A549 (cell line): Measurements from ENCODE around the gene DBH.

ENCODE experiments used
- BCL3 ChIP-seq: fragments of >200 bp; sonication (Bioruptor Twin); formaldehyde crosslinking; IDR thresholded peaks from 3 replicates; pipeline ENCODE4 v1.6.1; 2016
- CTCF ChIP-seq: fragments of >200 bp; sonication (Bioruptor Twin); formaldehyde crosslinking; IDR thresholded peaks from 3 replicates; pipeline ENCODE4 v1.5.1; 2016
- ELK1 ChIP-seq: fragments of 150-350 bp; IDR thresholded peaks from 2 replicates; pipeline ENCODE4 v1.6.1; 2014; ENCODE audit warnings: low read depth, mild to moderate bottlenecking, low read length
- POLR2A ChIP-seq: IDR thresholded peaks from 2 replicates; pipeline ENCODE4 v1.6.1; 2012; ENCODE audit warnings: mild to moderate bottlenecking, low read length
- USF2 ChIP-seq: fragments of 450-650 bp; IDR thresholded peaks from 2 replicates; pipeline ENCODE4 v1.6.1; 2014; ENCODE audit warnings: antibody characterized with exemption

- no peak for TF ChIP-seq ELK1
- TF ChIP-seq CTCF: no peak
- no peak for TF ChIP-seq USF2
- no peak for TF ChIP-seq POLR2A
- TF ChIP-seq BCL3: no peak
Observed at GRCh38 chr9:133694686-133695085, 58.5 kb downstream of the DBH start.
